ENCODE data around the gene STAT4.

GRCh38 chr2:191184457-191184856 is 33.7 kb upstream of the STAT4 start:
- TF ChIP-seq KLF1 (tag by site-specific recombination; IDR thresholded peaks at IDR 0.05) (no peak), CTCF (tag by site-specific recombination; IDR thresholded peaks at IDR 0.05) (no peak), ZNF23 (tag by site-specific recombination; IDR thresholded peaks at IDR 0.05; ENCODE audit: borderline replicate concordance) (no peak), ZNF398 (tag by site-specific recombination; IDR thresholded peaks at IDR 0.05) (no peak)

Measured in HEK293 (cell line).